Skin epidermis (tissue), 12 donors: ENCODE measurements around the gene MORN1.
"Not testable (repeated sequence)": the region's sequence is repeated elsewhere in the genome, so short reads cannot be mapped to it uniquely, and the experiment has no call there.

Experiments used
- H3K27ac ChIP-seq, 21 experiments: fragments of 200-600 bp; sonication (generic) in 11 of 21; one replicate each; pipeline ENCODE4 v1.5.0; 2020; ENCODE audit warnings: mild to moderate bottlenecking in 3 of 21, inconsistent platforms in 2 of 21, moderate library complexity in 2 of 21
- H3K4me3 ChIP-seq, 7 experiments: fragments of 200-600 bp; sonication (generic) in 2 of 7; one replicate each; pipeline ENCODE4 v1.5.0; 2020; ENCODE audit warnings: inconsistent platforms in 2 of 7, mild to moderate bottlenecking in 2 of 7, moderate library complexity in 1 of 7

MORN1 gene

DNA sequence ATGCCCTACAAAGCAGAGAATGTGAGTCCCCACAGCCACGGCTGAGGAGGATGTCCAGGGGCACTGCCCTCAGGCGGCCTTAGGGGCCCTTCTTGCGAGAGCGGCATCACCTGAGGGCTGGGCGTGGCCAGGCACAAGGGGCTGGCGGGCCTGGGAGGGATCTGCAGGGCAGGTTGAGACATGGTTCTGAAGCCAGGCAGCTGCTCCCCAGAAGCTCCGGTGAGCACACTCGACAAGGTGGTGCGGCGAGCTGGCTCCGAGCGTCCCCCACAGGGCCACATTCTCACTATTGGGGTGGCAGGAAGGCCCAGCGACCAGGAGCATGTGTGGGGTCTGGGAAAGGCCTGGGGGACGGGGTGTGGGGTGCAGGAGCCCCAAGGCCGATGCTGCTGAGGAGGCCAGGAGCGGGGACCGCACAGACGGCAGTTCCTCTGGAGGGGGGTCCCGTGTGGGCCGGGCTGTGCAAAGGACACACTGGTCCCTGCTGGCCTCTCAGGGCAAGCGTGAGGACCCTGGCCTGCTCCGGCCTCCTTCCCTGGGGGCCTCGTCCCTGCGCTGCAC lies 47.2 kb downstream of the MORN1 start:
- H3K27ac ChIP-seq, result peak overlapping the region in 2 of 21 experiments; percentile 7 to 75
- no peak overlapping the region for H3K4me3 ChIP-seq

DNA sequence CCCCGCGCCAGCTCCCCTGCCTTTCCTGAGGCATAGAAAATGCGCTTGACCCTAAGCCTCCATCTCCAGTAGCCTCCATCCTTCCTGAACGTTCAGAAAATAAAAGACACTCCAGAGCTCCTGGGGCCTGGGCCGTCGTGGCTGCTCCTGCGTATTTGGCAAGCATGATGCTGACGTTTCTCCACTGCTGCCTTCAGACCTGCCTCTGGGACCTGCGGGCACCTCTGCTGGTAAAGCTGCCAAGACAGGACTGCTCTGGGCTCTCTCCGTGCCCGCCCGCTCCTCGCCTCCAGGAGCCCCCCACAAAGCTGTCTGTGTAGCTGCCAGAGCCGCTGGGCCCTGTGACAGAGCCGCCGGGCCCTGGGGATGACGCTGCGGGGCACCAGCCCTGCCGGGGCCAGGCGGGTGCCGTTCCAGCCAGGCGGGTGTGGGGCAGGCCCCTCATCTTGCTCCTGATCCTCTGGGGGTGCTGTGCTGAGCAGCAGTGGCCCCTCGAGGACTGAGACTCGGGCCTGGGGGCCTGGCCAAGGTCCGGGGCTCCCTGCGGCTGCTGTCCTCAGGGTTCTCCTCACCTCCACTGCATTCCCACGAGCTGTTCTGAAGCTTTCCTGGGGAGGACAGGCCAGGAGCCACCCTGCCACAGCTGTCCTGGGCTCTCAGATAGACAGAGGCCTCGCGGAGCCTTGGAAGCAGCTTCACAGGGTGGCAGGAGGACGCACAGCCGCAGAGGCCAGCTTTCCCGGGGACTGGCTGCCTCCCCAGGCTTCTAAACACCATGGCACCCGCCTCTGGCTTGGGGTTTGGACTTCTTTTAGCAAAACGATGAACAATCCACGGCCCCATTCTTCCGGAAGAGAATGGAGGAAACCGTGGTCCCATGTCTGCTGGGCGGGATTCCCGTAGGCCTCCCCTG lies 48.1 kb downstream of the MORN1 start:
- no peak overlapping the region for H3K4me3 ChIP-seq
- peak overlapping the region in 3 of 21 experiments; percentile 7 to 75 (median 48) for H3K27ac ChIP-seq

DNA sequence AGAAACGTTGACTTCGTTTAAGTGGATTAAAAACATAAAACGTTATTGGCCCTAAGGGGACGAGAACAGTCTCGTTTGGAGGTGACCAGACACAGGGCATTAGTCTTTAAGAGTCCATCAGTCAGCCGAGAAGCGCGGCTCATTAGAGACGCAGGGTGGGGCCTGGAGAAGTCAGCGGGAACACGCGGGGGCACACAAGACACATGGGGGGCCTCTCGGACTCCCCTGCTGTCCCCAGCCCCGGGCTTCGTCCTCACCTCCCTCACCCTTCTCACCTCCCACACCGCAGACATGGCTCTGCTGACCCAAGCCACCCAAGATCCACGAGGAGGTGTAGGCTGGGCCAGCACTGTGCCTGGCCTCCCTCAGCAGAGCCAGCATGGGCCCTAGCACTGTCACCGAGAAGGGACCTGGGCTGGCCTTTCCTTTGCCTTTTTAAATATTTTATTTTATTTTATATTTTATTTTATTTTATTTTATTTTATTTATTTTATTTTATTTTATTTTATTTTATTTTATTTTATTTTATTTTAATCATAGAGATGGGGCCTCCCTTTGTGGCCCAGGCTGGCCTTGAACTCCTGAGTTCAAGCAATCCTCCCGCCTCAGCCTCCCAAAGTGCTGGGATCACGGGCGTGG lies 48.9 kb downstream of the MORN1 start:
- Histone ChIP-seq H3K27ac (no peak overlapping the region), H3K4me3 (no peak overlapping the region)

DNA sequence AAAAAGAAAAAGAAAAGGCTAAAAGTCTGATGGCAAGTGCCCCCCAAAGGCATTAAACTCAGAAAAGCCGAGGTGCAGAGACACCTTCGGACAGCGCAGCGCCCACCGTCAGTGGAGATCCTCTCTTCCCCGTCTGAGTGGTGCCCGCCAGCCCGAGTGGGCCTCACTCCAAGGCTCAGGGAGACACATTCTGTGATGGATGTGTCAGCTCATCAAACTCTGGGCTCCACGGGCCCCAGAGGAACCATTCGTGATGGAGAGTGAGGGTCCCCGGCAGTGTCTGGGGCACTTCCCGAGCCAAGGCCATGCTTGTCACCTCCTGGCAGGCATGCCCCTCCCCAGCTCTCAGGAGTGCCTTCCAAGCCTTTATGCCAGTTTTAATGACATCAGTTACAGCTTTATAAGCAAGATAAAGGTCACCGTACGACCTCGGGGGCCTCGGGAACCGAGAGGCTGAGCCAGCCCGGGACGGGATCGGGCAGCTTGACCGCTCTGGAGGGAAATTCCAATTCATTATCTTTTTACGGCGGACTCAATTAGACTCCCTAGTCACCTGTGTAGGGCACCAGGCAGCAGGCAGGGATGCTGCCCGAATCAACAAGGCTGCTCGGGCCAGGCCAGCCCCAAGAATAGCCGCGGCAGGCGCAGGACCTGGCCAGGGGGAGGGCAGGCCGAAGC lies 49.5 kb downstream of the MORN1 start:
- no peak overlapping the region for H3K27ac ChIP-seq
- H3K4me3 ChIP-seq, result no peak overlapping the region

DNA sequence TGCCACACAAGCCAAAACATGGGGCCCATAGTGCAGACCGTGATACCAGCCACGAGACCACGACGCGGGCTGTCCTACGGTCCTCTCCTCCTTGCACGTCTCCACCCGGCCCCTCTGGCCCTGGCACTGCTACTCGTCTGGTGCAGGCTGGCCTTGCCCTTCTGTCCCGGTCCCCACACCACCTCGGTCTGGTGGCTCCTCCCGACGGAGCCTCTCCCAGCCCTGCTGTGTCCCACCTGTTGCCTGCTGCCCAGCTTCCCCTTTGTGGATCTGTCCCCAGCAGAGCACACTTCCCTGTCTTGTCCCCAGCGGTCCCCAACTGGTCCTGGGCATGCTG lies 50.5 kb downstream of the MORN1 start:
- H3K4me3 ChIP-seq, result no peak overlapping the region
- no peak overlapping the region for H3K27ac ChIP-seq

DNA sequence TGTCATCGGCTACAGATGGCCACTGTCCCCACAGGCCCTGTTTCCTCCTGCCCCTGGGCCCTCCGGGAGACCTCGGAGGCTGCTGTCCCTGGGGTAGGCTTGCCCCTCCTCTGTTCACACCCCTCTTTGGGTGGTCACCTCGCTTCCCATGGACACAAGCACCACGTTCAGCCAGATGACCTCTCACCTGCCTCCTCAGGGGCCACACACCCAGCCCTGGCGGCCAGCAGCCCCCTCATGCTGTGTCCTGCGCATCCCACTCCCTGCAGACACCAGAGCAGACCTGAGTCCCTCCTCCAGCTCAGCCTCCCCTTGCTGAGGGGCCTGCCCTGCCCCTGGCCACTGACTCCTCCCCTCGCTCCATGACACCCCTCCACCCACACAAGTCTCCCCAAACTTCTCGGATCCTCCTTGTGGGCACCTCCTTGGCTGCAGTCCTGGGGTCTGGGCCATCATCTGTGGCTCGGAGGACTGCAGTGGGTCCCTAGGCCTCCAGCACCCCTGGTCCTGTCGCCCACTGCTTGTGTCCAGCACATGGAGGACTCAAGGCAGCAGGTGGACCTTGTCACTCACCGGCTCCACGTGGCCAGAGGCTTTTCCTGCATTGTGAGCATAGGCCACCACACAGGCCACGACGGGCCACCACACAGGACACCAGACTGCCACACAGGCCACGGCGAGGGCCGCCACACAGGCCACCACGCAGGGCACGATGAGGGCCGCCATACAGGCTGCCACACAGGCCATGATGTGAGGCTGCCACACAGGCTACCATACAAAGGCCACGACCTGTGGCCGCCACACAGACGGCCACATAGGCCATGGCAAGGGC lies 51.1 kb downstream of the MORN1 start:
- no peak overlapping the region for H3K27ac ChIP-seq
- H3K4me3 ChIP-seq, result no peak overlapping the region

DNA sequence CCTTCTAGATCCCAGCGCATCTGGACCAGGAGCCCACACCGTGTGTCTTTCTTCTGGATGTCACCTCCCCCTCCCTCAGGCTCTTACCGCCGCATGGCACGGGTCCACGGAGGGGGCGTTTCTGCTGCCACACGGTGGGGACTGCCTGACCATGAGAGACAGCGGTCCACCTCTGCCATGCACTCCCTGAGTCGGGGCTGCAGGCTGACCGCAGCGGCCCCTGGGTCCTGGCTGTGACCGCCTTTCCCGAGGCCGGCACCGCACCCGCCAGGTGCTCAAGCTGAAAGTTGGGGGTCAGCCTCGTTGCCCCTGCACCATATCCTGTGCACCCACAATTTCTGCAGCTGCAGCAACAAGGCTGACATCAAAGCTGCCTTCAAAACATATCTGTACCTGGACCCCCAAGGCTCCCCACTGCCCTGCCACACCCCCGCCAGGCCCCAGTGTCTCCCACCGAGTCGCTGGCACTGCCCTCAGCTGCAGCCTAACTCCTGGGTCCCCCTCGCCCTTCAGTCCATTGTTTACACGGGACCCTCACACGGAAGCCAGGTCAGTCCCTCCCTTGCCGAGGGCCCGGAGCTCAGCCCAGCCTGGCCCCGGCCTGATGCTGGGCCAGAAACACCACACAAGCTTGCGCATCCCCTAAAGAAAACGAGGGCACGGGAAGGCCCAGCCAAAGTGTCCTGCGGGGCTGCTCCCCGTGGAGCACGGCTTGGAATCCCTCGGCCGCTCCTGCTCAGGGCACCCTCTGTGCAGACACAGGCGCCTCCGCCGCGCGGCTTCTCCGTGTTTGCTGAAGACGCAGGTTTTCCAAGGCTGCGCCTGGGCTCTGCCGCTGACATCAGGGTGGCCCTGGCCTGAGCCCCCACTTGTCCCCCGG lies 51.9 kb downstream of the MORN1 start:
- H3K27ac ChIP-seq, result no peak overlapping the region
- no peak overlapping the region for H3K4me3 ChIP-seq

DNA sequence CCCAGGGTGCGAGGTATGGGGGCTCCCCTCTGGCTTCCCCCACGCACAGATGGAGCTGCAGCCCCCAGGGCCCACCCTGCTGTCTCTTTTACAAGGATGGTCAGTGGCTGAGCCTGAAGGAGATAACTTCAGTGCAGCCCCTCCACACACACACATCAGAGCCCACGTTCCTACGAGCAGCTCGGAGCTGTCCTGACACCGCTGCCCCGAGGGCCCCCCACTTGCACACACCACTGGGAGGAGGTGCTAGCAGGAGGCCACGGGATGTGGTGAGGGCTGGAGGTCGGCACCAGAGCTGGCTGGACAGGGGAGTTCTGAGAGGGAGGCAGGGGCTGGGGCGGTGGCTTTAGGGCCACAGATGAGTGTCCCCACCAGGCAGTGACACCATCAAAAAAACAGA lies 53.9 kb downstream of the MORN1 start:
- no peak overlapping the region for H3K27ac ChIP-seq
- H3K4me3 ChIP-seq, result no peak overlapping the region

DNA sequence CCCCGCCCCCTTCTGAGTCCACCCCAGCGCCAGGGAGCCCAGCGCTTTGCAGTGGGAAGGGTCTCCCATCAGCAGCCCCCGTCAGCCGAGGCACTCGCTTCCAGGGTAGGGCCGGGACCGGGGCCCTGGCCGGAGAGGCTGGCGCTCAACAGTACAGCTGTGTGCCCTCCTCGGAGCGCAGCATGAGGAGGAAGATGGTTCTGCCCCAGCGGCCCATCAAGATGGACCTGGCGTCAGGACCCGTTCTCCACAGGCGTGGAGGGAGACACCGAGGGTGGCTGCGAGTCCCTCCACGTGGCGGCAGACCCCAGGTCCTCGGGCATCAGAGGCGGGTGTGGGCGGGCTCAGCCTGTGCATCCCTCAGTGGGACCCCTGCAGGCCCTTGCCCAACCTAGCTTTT lies 54.3 kb downstream of the MORN1 start:
- Histone ChIP-seq H3K4me3 (no peak overlapping the region), H3K27ac (no peak overlapping the region)

DNA sequence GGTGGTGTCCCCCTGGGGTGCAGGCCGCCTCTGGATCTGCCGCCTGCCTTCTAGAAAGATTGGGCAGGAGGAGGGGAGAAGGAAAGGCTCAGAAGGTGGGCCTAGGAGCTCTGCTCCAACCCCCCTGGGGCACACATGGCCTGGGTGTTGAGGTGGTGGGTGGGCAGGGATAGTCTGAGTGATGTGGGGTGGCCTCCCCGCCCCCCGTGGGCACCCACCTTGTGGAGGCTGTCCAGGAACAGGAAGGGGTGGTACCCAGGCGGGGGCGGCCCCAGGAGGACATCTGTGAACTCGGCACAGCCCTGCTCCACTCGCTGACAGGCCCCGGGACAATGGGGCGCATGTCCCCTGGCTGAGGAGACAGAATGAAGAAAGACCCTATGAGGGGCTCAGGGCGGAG lies 54.9 kb downstream of the MORN1 start:
- Histone ChIP-seq H3K4me3 (no peak overlapping the region), H3K27ac (no peak overlapping the region)

DNA sequence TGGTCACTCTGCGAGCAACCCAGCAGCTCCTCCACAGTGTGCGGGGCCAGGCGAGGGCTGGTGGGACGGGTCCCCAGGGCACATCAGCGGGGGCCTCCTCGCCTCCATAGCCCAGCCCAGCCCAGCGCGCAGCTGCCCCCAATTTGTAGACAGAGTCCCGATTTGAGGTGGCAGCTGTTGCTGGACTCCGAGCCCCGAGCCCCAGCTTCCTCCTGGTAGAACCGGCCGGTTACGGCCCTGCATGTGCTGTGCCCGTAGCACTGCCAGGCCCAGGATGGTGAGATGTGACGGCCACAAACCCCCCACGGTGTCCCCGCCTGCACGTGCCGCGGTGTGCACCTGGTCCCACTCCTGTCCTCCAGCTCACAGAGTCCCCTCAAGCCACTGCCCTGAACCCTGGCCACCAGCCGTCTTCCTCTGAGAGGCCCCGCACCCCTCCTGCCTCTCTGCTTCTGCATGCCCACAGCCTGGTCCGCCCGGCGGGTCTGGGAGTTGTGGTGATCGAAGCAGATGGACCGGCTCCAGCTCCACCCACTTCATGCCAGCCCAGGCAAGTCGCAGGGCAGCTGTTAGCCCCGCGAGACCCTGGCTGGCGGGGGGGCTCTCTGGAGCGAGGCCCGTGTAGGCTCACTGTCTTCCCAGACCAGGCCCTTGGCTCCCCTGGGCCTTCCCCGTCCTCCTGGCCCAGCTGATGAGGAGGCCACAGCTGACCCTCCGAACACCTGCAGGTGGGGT lies 55.5 kb downstream of the MORN1 start:
- Histone ChIP-seq H3K4me3 (no peak overlapping the region), H3K27ac (no peak overlapping the region)

DNA sequence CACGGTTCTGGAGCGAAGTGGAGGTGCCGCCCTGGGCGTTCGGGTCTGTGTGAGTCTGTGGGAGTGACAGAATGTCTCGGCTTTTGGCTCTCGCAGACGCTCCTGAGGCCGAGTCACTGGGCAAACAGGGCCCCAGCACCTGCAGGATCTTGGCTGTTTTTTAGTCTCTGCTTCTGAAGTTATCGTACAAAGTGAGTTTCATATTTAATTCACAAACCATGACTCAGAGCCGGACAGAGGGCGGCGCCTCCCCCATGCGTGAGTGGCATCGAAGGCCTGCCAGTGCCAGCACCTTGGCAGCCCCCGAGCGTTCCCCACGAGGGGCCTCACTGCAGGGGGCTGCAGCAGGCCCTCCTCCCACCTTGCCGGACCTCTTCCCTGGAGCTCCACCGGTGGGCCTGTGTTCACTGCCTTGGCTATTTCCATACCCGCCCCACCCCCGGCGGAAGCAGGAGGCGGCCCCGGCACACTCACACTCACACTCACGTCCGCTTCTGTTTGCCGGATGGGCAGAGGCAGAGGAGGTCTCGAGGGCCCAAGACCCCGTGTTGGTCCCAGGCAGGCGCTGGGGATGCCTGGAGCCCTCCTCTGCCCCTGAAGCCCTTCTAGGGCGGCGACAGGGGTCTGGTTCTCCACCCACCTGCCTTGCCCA lies 56.3 kb downstream of the MORN1 start:
- no peak overlapping the region for H3K27ac ChIP-seq
- H3K4me3 ChIP-seq, result no peak overlapping the region

DNA sequence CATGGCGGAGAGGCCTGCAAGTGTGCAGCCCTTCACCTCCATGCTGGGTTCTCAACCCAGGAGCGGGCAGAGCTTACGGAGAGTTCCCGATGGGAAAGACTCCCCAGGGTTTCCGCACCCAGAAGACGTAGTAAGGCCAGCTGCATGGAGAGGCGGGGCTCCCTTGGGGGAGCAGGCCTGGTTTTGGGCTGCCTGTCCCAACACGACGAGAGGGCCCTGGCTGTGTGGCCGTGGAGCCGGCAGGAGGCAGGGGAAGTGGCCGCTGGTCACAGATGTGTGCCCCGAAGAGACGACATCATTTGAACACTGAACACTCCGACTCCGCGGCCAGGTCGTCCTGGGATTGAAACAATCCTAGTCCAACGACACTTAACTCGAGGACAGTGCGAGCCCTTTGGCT lies 57.0 kb downstream of the MORN1 start:
- H3K4me3 ChIP-seq, result no peak overlapping the region
- H3K27ac ChIP-seq, result no peak overlapping the region

DNA sequence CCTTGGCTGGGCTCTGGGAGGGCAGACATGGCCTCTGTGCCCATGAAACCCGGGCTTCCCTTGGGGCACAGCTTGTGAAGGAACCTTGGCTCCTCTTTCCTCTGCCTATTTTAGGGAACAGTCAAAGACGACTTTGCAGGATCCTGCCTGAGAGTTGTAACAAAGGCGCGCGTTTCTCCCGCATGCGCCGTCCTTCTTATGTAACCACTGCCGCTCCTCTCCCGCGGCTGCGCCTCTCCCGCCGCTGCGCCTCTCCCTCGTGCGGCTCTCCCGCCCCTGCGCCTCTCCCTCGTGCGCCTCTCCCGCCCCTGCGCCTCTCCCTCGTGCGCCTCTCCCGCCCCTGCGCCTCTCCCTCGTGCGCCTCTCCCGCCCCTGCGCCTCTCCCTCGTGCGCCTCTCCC lies 59.8 kb downstream of the MORN1 start:
- peak overlapping the region in 11 of 21 experiments; percentile 21 to 86 (median 58) for H3K27ac ChIP-seq
- H3K4me3 ChIP-seq, result not testable (repeated sequence)

DNA sequence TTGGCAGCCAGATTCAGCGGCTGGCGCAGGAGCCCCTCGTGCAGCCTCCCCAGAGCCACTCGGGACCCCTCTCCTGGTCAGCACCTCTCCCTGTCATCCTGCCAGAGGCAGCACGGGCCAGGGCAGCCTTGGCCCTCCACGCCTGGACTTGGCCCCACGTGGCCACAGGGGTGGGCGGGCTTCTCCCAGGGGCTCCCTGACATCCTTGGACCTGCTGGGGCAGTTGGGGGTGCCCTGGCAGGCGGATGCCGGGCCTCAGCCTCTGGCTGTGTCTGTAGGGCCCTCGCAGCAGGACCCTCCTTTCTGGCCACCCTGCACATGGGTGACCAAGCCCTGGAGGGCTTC lies 60.2 kb downstream of the MORN1 start:
- Histone ChIP-seq H3K4me3 (no peak overlapping the region), H3K27ac (peak overlapping the region in 13 of 21 experiments; percentile 8 to 86 (median 55))

DNA sequence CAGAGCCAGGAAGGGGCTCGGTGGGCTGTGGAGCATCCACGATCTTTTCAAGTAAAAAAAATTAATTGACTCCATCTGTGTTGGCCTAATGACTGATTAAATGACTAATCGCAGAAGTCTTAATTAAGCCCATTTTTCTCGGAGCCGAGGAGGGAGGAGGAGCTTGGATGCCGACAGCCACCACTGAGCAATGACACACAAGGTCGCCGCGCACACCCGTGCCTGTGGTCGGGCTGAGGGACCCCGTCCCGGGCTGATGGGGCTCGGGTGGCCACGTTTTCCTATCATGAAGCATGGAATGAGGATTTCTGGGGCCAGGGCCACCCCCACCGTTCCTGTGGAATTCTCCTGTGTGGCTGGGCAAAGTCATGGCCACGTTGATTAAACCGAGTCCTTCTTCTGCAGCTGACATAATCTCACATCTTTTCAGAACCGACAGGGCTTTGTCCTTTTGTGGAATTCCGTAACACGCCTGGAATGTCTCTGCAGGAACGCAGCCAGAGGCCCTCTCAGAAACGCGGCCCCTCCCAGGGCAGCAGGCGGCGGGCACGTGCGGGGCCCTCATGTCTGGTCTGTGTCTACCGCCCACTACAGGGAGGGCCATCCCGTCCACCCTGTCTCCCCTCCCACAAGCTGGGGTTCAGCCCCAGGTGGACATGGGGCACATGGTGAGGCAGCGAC lies 60.7 kb downstream of the MORN1 start:
- H3K27ac ChIP-seq, result peak overlapping the region in 14 of 21 experiments; percentile 6 to 86 (median 52)

DNA sequence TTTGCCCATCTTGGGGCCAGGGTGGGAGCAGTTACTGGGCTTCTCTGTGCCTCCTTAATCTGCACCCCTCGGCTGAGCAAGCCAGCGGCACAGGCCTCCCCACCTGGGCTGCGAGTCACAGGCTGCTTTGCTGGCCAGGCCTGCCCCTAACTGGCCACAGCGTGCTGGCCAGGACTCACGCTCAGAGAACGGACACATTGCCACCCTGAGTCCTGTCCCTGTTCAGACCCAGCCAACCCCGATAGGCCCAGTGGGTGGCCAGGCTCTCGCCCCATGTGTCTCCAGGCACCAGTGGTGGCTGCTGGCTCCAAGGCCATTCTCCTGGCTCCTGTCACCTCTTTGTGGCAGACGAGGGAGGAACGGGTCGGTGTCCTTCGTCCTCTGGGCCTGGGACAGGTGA lies 61.3 kb downstream of the MORN1 start:
- no peak overlapping the region for H3K4me3 ChIP-seq
- H3K27ac ChIP-seq, result peak overlapping the region in 10 of 21 experiments; percentile 6 to 86 (median 64)

More for the DNA sequence above, 60.7 kb downstream of the MORN1 start:
- no peak overlapping the region for H3K4me3 ChIP-seq
